Measurements from ENCODE around the gene WDR49.

GRCh38 chr3:167653155-167653554 lies 587 bp downstream of the WDR49 start:
- TF ChIP-seq CTCF (IDR thresholded peaks at IDR 0.05; ENCODE audit: low read length): no peak
- TF ChIP-seq EZH2 (IDR thresholded peaks at IDR 0.05; ENCODE audit: borderline replicate concordance, low read length): no peak
